HEK293 (cell line): Measurements from ENCODE around the gene ZNF829.

Experiments used
- CTCF ChIA-PET: fragments of 350-600 bp; formaldehyde crosslinking; extraction: SDS; loops from one replicate; lab custom pipeline; 2021; ENCODE audit warnings: antibody characterized with exemption; lab: Yijun Ruan, JAX
- POLR2A ChIA-PET: fragments of 300-600 bp; formaldehyde crosslinking; extraction: SDS; loops from one replicate; lab custom pipeline; 2020; ENCODE audit warnings: antibody characterized with exemption, inconsistent platforms; lab: Yijun Ruan, JAX
- H3K27ac ChIP-seq: fragments of 200-500 bp; sonication (Bioruptor generic); 2 replicates; pipeline ENCODE4 v1.5.1; 2014; ENCODE audit warnings: low read depth, low read length, control low read depth, inconsistent platforms; ENCODE audit errors: extremely low read depth
- H3K36me3 ChIP-seq, 2 experiments: fragments of 200-500 bp in 1 of 2; sonication (Bioruptor generic) in 1 of 2; 1 replicate in 1 of 2; 2 replicates in 1 of 2; pipeline ENCODE4 v1.5.1; 2014 to 2017; ENCODE audit warnings: inconsistent platforms in 2 of 2, low read length in 2 of 2; ENCODE audit not compliant: control insufficient read depth in 2 of 2, insufficient read depth in 1 of 2
- H3K4me1 ChIP-seq: fragments of 200-500 bp; sonication (Bioruptor generic); 2 replicates; pipeline ENCODE4 v1.5.1; 2014; ENCODE audit warnings: mild to moderate bottlenecking, low read length, inconsistent platforms; ENCODE audit not compliant: control insufficient read depth, insufficient read depth
- H3K4me3 ChIP-seq: 2 replicates; pipeline ENCODE4 v1.5.1; 2011; ENCODE audit warnings: low read depth, mild to moderate bottlenecking, control low read depth, low read length, moderate library complexity
- H3K9me3 ChIP-seq: fragments of 200-500 bp; sonication (Bioruptor generic); 2 replicates; pipeline ENCODE4 v1.5.1; 2014; ENCODE audit warnings: low read depth, low read length, inconsistent platforms; ENCODE audit not compliant: control insufficient read depth, insufficient read depth
- HOXC10 ChIP-seq: sonication (generic); formaldehyde crosslinking; IDR thresholded peaks from 2 replicates; pipeline ENCODE4 v1.8.1; 2023; ENCODE audit warnings: mild to moderate bottlenecking, missing genetic modification reagents
- KLF1 ChIP-seq: fragments of 450-650 bp; formaldehyde crosslinking; IDR thresholded peaks from 2 replicates; pipeline ENCODE4 v1.5.1; 2016; ENCODE audit warnings: missing biosample characterization, missing genetic modification characterization
- MYNN ChIP-seq: fragments of 450-650 bp; formaldehyde crosslinking; IDR thresholded peaks from 2 replicates; pipeline ENCODE4 v1.5.1; 2016; ENCODE audit warnings: missing biosample characterization, missing genetic modification characterization, borderline replicate concordance
- SCRT1 ChIP-seq: fragments of 450-650 bp; formaldehyde crosslinking; IDR thresholded peaks from 2 replicates; pipeline ENCODE4 v1.5.1; 2016; ENCODE audit warnings: missing biosample characterization, missing genetic modification characterization, borderline replicate concordance
- SETDB1 ChIP-seq: IDR thresholded peaks from one replicate; pipeline ENCODE4 v1.6.1; 2017; ENCODE audit warnings: mild to moderate bottlenecking, low read length, moderate library complexity, mixed read lengths; ENCODE audit not compliant: insufficient read length
- TRIM28 ChIP-seq: IDR thresholded peaks from 2 replicates; pipeline ENCODE4 v1.6.1; 2011; ENCODE audit warnings: low read length, control low read depth, borderline replicate concordance
- ZBTB17 ChIP-seq: fragments of 450-650 bp; formaldehyde crosslinking; IDR thresholded peaks from 2 replicates; pipeline ENCODE4 v1.5.1; 2016; ENCODE audit warnings: missing biosample characterization, missing genetic modification characterization
- ZFP37 ChIP-seq: fragments of 450-650 bp; formaldehyde crosslinking; IDR thresholded peaks from 2 replicates; pipeline ENCODE4 v1.5.1; 2016; ENCODE audit warnings: missing biosample characterization, missing genetic modification characterization
- ZNF138 ChIP-seq: fragments of 450-650 bp; formaldehyde crosslinking; IDR thresholded peaks from 2 replicates; pipeline ENCODE4 v1.5.1; 2016; ENCODE audit warnings: missing biosample characterization, missing genetic modification characterization, borderline replicate concordance
- ZNF274 ChIP-seq, 2 experiments: fragments of 200-500 bp in 1 of 2; fragments of 450-650 bp in 1 of 2; sonication (Bioruptor generic) in 1 of 2; formaldehyde crosslinking in 1 of 2; IDR thresholded peaks; 2 replicates each; pipeline versions ENCODE4 v1.5.1 to v1.6.1; 2014 to 2016; ENCODE audit warnings: borderline replicate concordance in 1 of 2, inconsistent platforms in 1 of 2, low read length in 1 of 2, missing biosample characterization in 1 of 2, missing genetic modification characterization in 1 of 2
- ZNF335 ChIP-seq: fragments of 450-650 bp; formaldehyde crosslinking; conservative IDR thresholded peaks from 2 replicates; pipeline ENCODE4 v1.5.1; 2016; ENCODE audit warnings: missing biosample characterization, missing genetic modification characterization
- ZNF354C ChIP-seq: fragments of 450-650 bp; formaldehyde crosslinking; IDR thresholded peaks from 2 replicates; pipeline ENCODE4 v1.5.1; 2016; ENCODE audit warnings: missing biosample characterization, missing genetic modification characterization, low read depth, borderline replicate concordance
- ZNF366 ChIP-seq: fragments of 450-650 bp; formaldehyde crosslinking; conservative IDR thresholded peaks from 2 replicates; pipeline ENCODE4 v1.5.1; 2016; ENCODE audit warnings: missing biosample characterization, missing genetic modification characterization
- ZNF658 ChIP-seq: fragments of 450-650 bp; formaldehyde crosslinking; IDR thresholded peaks from 2 replicates; pipeline ENCODE4; 2016; ENCODE audit warnings: missing biosample characterization, missing genetic modification characterization
- ZNF664 ChIP-seq: fragments of 450-650 bp; formaldehyde crosslinking; IDR thresholded peaks from 2 replicates; pipeline ENCODE4 v1.5.1; 2016; ENCODE audit warnings: missing biosample characterization, missing genetic modification characterization
- ZNF707 ChIP-seq: fragments of 450-650 bp; formaldehyde crosslinking; IDR thresholded peaks from 2 replicates; pipeline ENCODE4 v1.5.1; 2016; ENCODE audit warnings: missing biosample characterization, missing genetic modification characterization
- TF ChIP-seq, protein P1 (sequence below): fragments of 450-650 bp; formaldehyde crosslinking; IDR thresholded peaks from 2 replicates; pipeline ENCODE4 v1.5.1; 2016; ENCODE audit warnings: missing biosample characterization, missing genetic modification characterization
- TF ChIP-seq, protein P2 (sequence below): fragments of 450-650 bp; formaldehyde crosslinking; IDR thresholded peaks from 2 replicates; pipeline ENCODE4 v1.5.1; 2016; ENCODE audit warnings: missing biosample characterization, missing genetic modification characterization
- TF ChIP-seq, protein P3 (sequence below): fragments of 450-650 bp; formaldehyde crosslinking; IDR thresholded peaks from 2 replicates; pipeline ENCODE4 v1.5.1; 2016; ENCODE audit warnings: missing biosample characterization, missing genetic modification characterization
- TF ChIP-seq, protein P4 (sequence below): fragments of 450-650 bp; formaldehyde crosslinking; IDR thresholded peaks from 2 replicates; pipeline ENCODE4 v1.5.1; 2016; ENCODE audit warnings: missing biosample characterization, missing genetic modification characterization
- TF ChIP-seq, protein P5 (sequence below): sonication (generic); formaldehyde crosslinking; IDR thresholded peaks from 2 replicates; pipeline ENCODE4 v1.8.1; 2022; ENCODE audit warnings: mild to moderate bottlenecking, moderate library complexity, missing genetic modification reagents
- TF ChIP-seq, protein P6 (sequence below): fragments of 450-650 bp; formaldehyde crosslinking; IDR thresholded peaks from 2 replicates; pipeline ENCODE4 v1.5.1; 2016; ENCODE audit warnings: missing biosample characterization, missing genetic modification characterization, low read depth

ZNF829 gene

DNA sequence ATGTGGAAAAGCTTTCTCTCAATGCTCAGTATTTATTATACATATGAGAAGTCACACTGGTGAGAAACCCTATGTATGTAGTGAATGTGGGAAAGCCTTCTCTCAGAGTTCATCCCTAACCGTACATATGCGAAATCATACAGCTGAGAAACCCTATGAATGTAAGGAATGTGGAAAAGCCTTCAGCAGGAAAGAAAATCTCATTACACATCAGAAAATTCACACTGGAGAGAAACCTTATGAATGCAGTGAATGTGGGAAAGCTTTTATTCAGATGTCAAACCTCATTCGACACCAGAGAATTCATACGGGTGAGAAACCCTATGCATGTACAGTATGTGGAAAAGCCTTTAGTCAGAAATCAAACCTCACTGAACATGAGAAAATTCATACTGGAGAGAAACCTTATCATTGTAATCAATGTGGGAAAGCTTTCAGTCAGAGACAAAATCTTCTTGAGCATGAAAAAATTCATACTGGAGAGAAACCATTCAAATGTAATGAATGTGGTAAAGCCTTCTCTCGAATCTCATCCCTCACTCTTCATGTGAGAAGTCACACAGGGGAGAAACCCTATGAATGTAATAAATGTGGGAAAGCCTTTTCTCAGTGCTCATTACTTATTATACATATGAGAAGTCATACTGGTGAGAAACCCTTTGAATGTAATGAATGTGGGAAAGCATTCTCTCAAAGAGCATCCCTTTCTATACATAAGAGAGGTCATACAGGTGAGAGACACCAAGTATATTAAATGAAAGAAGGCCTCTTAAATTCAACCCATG, 34.4 kb upstream of the ZNF829 start:
- ChIA-PET POLR2A (no interaction called here), CTCF (interaction anchor here (1.7 kb wide), 1 partner anchor 13 kb away, joined by 8 read pairs; no protein-coding TSS in a partner anchor)
- H3K4me1 ChIP-seq = no peaks in the 10 kb centered on the region
- peaks cover 35% of the 10 kb centered on the region for H3K9me3 ChIP-seq
- H3K4me3 ChIP-seq = no peak overlapping the region
- peaks cover 43 to 54% of the 10 kb centered on the region in 2 experiments for H3K36me3 ChIP-seq
- TF ChIP-seq ZNF274 (IDR thresholded peaks at IDR 0.05; ENCODE audit: low read length) = peak; percentile 79; the same call in 1 of the 2 replicates
- peak; percentile 83 for TF ChIP-seq ZNF274 (tag by site-specific recombination; IDR thresholded peaks at IDR 0.05; ENCODE audit: borderline replicate concordance)
- TF ChIP-seq SETDB1 = peak; percentile 82
- TF ChIP-seq, protein P1, sequence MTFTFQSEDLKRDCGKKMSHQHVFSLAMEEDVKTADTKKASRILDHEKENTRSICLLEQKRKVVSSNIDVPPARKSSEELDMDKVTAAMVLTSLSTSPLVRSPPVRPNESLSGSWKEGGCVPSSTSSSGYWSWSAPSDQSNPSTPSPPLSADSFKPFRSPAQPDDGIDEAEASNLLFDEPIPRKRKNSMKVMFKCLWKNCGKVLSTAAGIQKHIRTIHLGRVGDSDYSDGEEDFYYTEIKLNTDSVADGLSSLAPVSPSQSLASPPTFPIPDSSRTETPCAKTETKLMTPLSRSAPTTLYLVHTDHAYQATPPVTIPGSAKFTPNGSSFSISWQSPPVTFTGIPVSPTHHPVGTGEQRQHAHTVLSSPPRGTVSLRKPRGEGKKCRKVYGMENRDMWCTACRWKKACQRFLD (tag by site-specific recombination) = no peak
- TF ChIP-seq TRIM28 = peak; percentile 93
- no peak overlapping the region for H3K27ac ChIP-seq

DNA sequence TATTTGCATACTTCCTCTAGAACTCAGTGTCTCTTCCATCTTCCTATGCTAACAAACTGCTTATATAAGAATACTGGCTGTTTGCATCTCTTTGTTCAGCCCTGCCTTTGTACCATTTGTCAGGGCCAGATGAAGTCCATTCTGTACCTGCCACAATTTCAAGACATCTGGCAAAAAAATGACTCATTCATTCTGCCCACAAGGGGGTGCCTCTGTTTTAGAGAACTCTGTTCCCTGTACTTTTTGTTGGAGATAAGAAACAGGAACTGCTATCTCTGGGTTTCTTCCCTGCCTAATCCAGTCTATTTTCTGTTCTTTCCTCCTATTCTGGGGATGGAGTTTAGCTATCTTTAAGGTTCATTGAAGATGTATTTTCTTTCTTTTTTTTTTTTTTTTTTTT, 23.1 kb upstream of the ZNF829 start:
- Histone ChIP-seq H3K4me3 (no peak overlapping the region), H3K27ac (no peak overlapping the region)

More for the DNA sequence above, 23.1 kb upstream of the ZNF829 start:
- ChIA-PET CTCF (interaction anchor here (0.6 to 0.8 kb wide), 2 partner anchors 284 to 397 kb away, joined by 5 read pairs; no protein-coding TSS in a partner anchor), POLR2A (no interaction called here)
- Histone ChIP-seq H3K4me1 (no peaks in the 10 kb centered on the region), H3K36me3 (peaks cover 72 to 79% of the 10 kb centered on the region in 2 experiments), H3K9me3 (peaks cover 18% of the 10 kb centered on the region)
- TF ChIP-seq ZNF707 (tag by site-specific recombination) (no peak), SCRT1 (tag by site-specific recombination) (no peak), KLF1 (no peak), ZNF354C (tag by site-specific recombination) (no peak), ZFP37 (tag by site-specific recombination) (no peak), HOXC10 (CRISPR knock-in tag) (no peak), ZNF658 (tag by site-specific recombination) (no peak), ZBTB17 (tag by site-specific recombination) (no peak), MYNN (tag by site-specific recombination) (no peak), ZNF138 (tag by site-specific recombination) (no peak), ZNF664 (no peak), ZNF366 (no peak), ZNF335 (tag by site-specific recombination) (no peak)
- TF ChIP-seq, protein P2, sequence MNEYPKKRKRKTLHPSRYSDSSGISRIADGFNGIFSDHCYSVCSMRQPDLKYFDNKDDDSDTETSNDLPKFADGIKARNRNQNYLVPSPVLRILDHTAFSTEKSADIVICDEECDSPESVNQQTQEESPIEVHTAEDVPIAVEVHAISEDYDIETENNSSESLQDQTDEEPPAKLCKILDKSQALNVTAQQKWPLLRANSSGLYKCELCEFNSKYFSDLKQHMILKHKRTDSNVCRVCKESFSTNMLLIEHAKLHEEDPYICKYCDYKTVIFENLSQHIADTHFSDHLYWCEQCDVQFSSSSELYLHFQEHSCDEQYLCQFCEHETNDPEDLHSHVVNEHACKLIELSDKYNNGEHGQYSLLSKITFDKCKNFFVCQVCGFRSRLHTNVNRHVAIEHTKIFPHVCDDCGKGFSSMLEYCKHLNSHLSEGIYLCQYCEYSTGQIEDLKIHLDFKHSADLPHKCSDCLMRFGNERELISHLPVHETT (tag by site-specific recombination) = no peak
- TF ChIP-seq, protein P3, sequence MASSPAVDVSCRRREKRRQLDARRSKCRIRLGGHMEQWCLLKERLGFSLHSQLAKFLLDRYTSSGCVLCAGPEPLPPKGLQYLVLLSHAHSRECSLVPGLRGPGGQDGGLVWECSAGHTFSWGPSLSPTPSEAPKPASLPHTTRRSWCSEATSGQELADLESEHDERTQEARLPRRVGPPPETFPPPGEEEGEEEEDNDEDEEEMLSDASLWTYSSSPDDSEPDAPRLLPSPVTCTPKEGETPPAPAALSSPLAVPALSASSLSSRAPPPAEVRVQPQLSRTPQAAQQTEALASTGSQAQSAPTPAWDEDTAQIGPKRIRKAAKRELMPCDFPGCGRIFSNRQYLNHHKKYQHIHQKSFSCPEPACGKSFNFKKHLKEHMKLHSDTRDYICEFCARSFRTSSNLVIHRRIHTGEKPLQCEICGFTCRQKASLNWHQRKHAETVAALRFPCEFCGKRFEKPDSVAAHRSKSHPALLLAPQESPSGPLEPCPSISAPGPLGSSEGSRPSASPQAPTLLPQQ (tag by site-specific recombination) = no peak
- TF ChIP-seq, protein P4, sequence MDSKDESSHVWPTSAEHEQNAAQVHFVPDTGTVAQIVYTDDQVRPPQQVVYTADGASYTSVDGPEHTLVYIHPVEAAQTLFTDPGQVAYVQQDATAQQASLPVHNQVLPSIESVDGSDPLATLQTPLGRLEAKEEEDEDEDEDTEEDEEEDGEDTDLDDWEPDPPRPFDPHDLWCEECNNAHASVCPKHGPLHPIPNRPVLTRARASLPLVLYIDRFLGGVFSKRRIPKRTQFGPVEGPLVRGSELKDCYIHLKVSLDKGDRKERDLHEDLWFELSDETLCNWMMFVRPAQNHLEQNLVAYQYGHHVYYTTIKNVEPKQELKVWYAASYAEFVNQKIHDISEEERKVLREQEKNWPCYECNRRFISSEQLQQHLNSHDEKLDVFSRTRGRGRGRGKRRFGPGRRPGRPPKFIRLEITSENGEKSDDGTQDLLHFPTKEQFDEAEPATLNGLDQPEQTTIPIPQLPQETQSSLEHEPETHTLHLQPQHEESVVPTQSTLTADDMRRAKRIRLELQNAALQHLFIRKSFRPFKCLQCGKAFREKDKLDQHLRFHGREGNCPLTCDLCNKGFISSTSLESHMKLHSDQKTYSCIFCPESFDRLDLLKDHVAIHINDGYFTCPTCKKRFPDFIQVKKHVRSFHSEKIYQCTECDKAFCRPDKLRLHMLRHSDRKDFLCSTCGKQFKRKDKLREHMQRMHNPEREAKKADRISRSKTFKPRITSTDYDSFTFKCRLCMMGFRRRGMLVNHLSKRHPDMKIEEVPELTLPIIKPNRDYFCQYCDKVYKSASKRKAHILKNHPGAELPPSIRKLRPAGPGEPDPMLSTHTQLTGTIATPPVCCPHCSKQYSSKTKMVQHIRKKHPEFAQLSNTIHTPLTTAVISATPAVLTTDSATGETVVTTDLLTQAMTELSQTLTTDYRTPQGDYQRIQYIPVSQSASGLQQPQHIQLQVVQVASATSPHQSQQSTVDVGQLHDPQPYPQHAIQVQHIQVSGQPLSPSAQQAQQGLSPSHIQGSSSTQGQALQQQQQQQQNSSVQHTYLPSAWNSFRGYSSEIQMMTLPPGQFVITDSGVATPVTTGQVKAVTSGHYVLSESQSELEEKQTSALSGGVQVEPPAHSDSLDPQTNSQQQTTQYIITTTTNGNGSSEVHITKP (tag by site-specific recombination) = no peak
- TF ChIP-seq, protein P5, sequence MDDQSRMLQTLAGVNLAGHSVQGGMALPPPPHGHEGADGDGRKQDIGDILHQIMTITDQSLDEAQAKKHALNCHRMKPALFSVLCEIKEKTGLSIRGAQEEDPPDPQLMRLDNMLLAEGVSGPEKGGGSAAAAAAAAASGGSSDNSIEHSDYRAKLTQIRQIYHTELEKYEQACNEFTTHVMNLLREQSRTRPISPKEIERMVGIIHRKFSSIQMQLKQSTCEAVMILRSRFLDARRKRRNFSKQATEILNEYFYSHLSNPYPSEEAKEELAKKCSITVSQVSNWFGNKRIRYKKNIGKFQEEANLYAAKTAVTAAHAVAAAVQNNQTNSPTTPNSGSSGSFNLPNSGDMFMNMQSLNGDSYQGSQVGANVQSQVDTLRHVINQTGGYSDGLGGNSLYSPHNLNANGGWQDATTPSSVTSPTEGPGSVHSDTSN (CRISPR knock-in tag) = no peak
- TF ChIP-seq, protein P6, sequence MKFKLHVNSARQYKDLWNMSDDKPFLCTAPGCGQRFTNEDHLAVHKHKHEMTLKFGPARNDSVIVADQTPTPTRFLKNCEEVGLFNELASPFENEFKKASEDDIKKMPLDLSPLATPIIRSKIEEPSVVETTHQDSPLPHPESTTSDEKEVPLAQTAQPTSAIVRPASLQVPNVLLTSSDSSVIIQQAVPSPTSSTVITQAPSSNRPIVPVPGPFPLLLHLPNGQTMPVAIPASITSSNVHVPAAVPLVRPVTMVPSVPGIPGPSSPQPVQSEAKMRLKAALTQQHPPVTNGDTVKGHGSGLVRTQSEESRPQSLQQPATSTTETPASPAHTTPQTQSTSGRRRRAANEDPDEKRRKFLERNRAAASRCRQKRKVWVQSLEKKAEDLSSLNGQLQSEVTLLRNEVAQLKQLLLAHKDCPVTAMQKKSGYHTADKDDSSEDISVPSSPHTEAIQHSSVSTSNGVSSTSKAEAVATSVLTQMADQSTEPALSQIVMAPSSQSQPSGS (tag by site-specific recombination) = no peak
